NCI-H187 (cell line): ENCODE data around the gene MSRB3.
"Not testable (repeated sequence)": the region's sequence is repeated elsewhere in the genome, so short reads cannot be mapped to it uniquely, and the experiment has no call there.

ENCODE experiments used
- DNase-seq, 2 experiments: peaks; one replicate each; lab custom pipeline; 2025; lab: John Stamatoyannopoulos, UW

MSRB3 gene

GRCh38 chr12:65287426-65287825, 8.9 kb downstream of the MSRB3 start:
- DNase-seq = no peak

GRCh38 chr12:65292241-65292640, 13.8 kb downstream of the MSRB3 start:
- no peak for DNase-seq

GRCh38 chr12:65293735-65294134, 15.3 kb downstream of the MSRB3 start:
- no peak for DNase-seq

GRCh38 chr12:65294641-65295262, 16.3 kb downstream of the MSRB3 start:
- DNase-seq = no peak

GRCh38 chr12:65296508-65297265, 18.2 kb downstream of the MSRB3 start:
- DNase-seq = no peak

GRCh38 chr12:65300097-65300496, 21.6 kb downstream of the MSRB3 start:
- no peak for DNase-seq

- DNase-seq = no peak
These were observed 22.3 kb downstream of the MSRB3 start for GRCh38 chr12:65300679-65301349.

GRCh38 chr12:65302891-65303290, 24.4 kb downstream of the MSRB3 start:
- DNase-seq = no peak

- DNase-seq = no peak
These were observed 27.0 kb downstream of the MSRB3 start for GRCh38 chr12:65305346-65305950.

- no peak for DNase-seq
These were observed 28.1 kb downstream of the MSRB3 start for GRCh38 chr12:65306366-65307168.

- DNase-seq = no peak
These were observed 28.7 kb downstream of the MSRB3 start for GRCh38 chr12:65307169-65307501.

- no peak for DNase-seq
These were observed 29.5 kb downstream of the MSRB3 start for GRCh38 chr12:65308006-65308405.

GRCh38 chr12:65308601-65309071, 30.2 kb downstream of the MSRB3 start:
- no peak for DNase-seq

GRCh38 chr12:65311260-65311659, 32.8 kb downstream of the MSRB3 start:
- DNase-seq = no peak

GRCh38 chr12:65313719-65314317, 35.3 kb downstream of the MSRB3 start:
- DNase-seq = no peak

GRCh38 chr12:65315238-65315637, 36.8 kb downstream of the MSRB3 start:
- not testable (repeated sequence) for DNase-seq

- no peak for DNase-seq
These were observed 39.8 kb downstream of the MSRB3 start for GRCh38 chr12:65318186-65318685.

- DNase-seq = no peak
These were observed 41.3 kb downstream of the MSRB3 start for GRCh38 chr12:65319688-65320200.

GRCh38 chr12:65323070-65323469, 44.6 kb downstream of the MSRB3 start:
- DNase-seq = no peak

- DNase-seq = no peak
These were observed 45.6 kb downstream of the MSRB3 start for GRCh38 chr12:65324056-65324455.

- no peak for DNase-seq
These were observed 46.1 kb downstream of the MSRB3 start for GRCh38 chr12:65324551-65324950.
